IMR-90 (cell line): ENCODE measurements around the gene BIK. TPM values are rescaled to one million over a fixed set of nuclear protein-coding genes. Genes with fewer than 3 reads are reported as not detected.

ENCODE experiments used
- ATAC-seq: fragments of 200-7000 bp; cut with Tn5 transposase; 2 replicates; pipeline ENCODE4 v1.9.1; 2020; ENCODE audit warnings: low read depth, mild to moderate bottlenecking, moderate library complexity
- BruUV-seq: library from RNA; stranded (reverse); fragments of 400-500 nt; replicated peaks from 2 replicates; lab custom pipeline; 2021; lab: Mats Ljungman, UMichigan
- CTCF ChIA-PET: fragments of 300-600 bp; formaldehyde crosslinking; extraction: SDS; loops from one replicate; lab custom pipeline; 2021; ENCODE audit warnings: antibody characterized with exemption; lab: Yijun Ruan, JAX
- POLR2A ChIA-PET: fragments of 300-600 bp; sonication (Branson Sonifier 250); formaldehyde crosslinking; loops from one replicate; lab custom pipeline; 2022; ENCODE audit warnings: antibody characterized with exemption; ENCODE audit not compliant: unreplicated experiment; lab: Charles Lee
- DNase-seq: peaks from one replicate; pipeline ENCODE4 v3.0.0; 2013
- H2AFZ ChIP-seq: replicated peaks from 2 replicates; pipeline ENCODE3; 2013; ENCODE audit warnings: low read length, mild to moderate bottlenecking; ENCODE audit not compliant: poor library complexity
- H2AK5ac ChIP-seq: 2 replicates; pipeline ENCODE4 v1.6.1; 2013; ENCODE audit warnings: low read depth, low read length, inconsistent platforms
- H2AK9ac ChIP-seq: replicated peaks from 2 replicates; pipeline ENCODE3; 2013; ENCODE audit warnings: mild to moderate bottlenecking, low read depth, low read length, moderate library complexity; ENCODE audit not compliant: poor library complexity
- H2BK120ac ChIP-seq: 2 replicates; pipeline ENCODE4 v1.6.1; 2013; ENCODE audit warnings: low read depth, low read length, inconsistent platforms
- H2BK15ac ChIP-seq: 3 replicates; pipeline ENCODE4 v1.6.1; 2013; ENCODE audit warnings: low read depth, low read length, inconsistent platforms
- H2BK20ac ChIP-seq: 2 replicates; pipeline ENCODE4 v1.6.1; 2013; ENCODE audit warnings: low read depth, mild to moderate bottlenecking, inconsistent platforms, low read length, moderate library complexity
- H2BK5ac ChIP-seq: 2 replicates; pipeline ENCODE4 v1.6.1; 2013; ENCODE audit warnings: mild to moderate bottlenecking, low read depth, low read length, inconsistent platforms; ENCODE audit not compliant: poor library complexity, severe bottlenecking
- H3K14ac ChIP-seq: replicated peaks from 2 replicates; pipeline ENCODE4 v1.6.1; 2013; ENCODE audit warnings: low read depth, low read length, inconsistent platforms
- H3K18ac ChIP-seq: 2 replicates; pipeline ENCODE4 v1.6.1; 2013; ENCODE audit warnings: low read depth, low read length, control low read depth
- H3K23ac ChIP-seq: 2 replicates; pipeline ENCODE4 v1.6.1; 2013; ENCODE audit warnings: low read depth, low read length, inconsistent platforms
- H3K27ac ChIP-seq: 2 replicates; pipeline ENCODE4 v1.5.1; 2013; ENCODE audit warnings: mild to moderate bottlenecking, control low read depth, low read length; ENCODE audit not compliant: insufficient read depth
- H3K27me3 ChIP-seq: 2 replicates; pipeline ENCODE4 v1.6.1; 2013; ENCODE audit warnings: low read length; ENCODE audit not compliant: control insufficient read depth, insufficient read depth
- H3K36me3 ChIP-seq: 2 replicates; pipeline ENCODE4 v1.6.1; 2013; ENCODE audit warnings: low read length, mixed read lengths; ENCODE audit not compliant: control insufficient read depth, insufficient read depth
- H3K4ac ChIP-seq: 2 replicates; pipeline ENCODE4 v1.6.1; 2013; ENCODE audit warnings: low read depth, low read length, inconsistent platforms
- H3K4me1 ChIP-seq: 2 replicates; pipeline ENCODE4 v1.6.1; 2013; ENCODE audit warnings: low read length, mixed read lengths; ENCODE audit not compliant: control insufficient read depth, insufficient read depth
- H3K4me2 ChIP-seq: 2 replicates; pipeline ENCODE4 v1.6.1; 2013; ENCODE audit warnings: low read depth, mild to moderate bottlenecking, control low read depth, low read length, moderate library complexity
- H3K4me3 ChIP-seq: 2 replicates; pipeline ENCODE4 v1.5.1; 2013; ENCODE audit warnings: low read depth, mild to moderate bottlenecking, control low read depth, low read length, moderate library complexity; ENCODE audit not compliant: insufficient read depth
- H3K56ac ChIP-seq: 2 replicates; pipeline ENCODE4 v1.6.1; 2013; ENCODE audit warnings: low read length, inconsistent platforms; ENCODE audit not compliant: insufficient read depth; ENCODE audit errors: extremely low read depth
- H3K79me1 ChIP-seq, 2 experiments: 2 replicates each; pipeline ENCODE4 v1.6.1; 2013; ENCODE audit warnings: low read length in 2 of 2, inconsistent platforms in 1 of 2, low read depth in 1 of 2
- H3K9ac ChIP-seq: 2 replicates; pipeline ENCODE4 v1.6.1; 2013; ENCODE audit warnings: low read depth, low read length, control low read depth
- H3K9me1 ChIP-seq: 2 replicates; pipeline ENCODE4 v1.6.1; 2013; ENCODE audit warnings: low read length, inconsistent platforms; ENCODE audit not compliant: insufficient read depth
- H3K9me3 ChIP-seq: 2 replicates; pipeline ENCODE4 v1.6.1; 2013; ENCODE audit warnings: low read length; ENCODE audit not compliant: control insufficient read depth, insufficient read depth
- H4K20me1 ChIP-seq: 2 replicates; pipeline ENCODE4 v1.6.1; 2013; ENCODE audit warnings: low read length, inconsistent platforms; ENCODE audit not compliant: insufficient read depth
- H4K5ac ChIP-seq: 2 replicates; pipeline ENCODE4 v1.6.1; 2013; ENCODE audit warnings: mild to moderate bottlenecking, low read depth, low read length, control low read depth
- H4K8ac ChIP-seq, 2 experiments: 2 replicates each; pipeline ENCODE4 v1.6.1; 2013; ENCODE audit warnings: low read depth in 2 of 2, low read length in 2 of 2, control low read depth in 1 of 2, inconsistent platforms in 1 of 2
- H4K91ac ChIP-seq: 2 replicates; pipeline ENCODE4 v1.6.1; 2013; ENCODE audit warnings: low read depth, low read length, inconsistent platforms; ENCODE audit not compliant: insufficient read depth
- MAFK ChIP-seq: IDR thresholded peaks from 2 replicates; pipeline ENCODE4 v1.6.1; 2012; ENCODE audit warnings: low read depth, low read length, improper control_type of control experiment
- RAD21 ChIP-seq: IDR thresholded peaks from 2 replicates; pipeline ENCODE4 v1.6.1; 2012; ENCODE audit warnings: low read length, improper control_type of control experiment
- SMC3 ChIP-seq: fragments of 150-350 bp; IDR thresholded peaks from 2 replicates; pipeline ENCODE4 v1.6.1; 2016; ENCODE audit warnings: low read depth, mild to moderate bottlenecking, antibody characterized with exemption, low read length, moderate library complexity
- WGBS, 2 experiments: methylation state at CpG; one replicate each; pipeline versions ENCODE4 v1.1.5 to v1.1.7; 2013; ENCODE audit warnings: missing lambda C conversion rate in 2 of 2; ENCODE audit not compliant: insufficient read length in 1 of 2; ENCODE audit errors: extremely low coverage in 2 of 2; 5-methylcytosine and 5-hydroxymethylcytosine counted together
- dilution Hi-C: fragments of 300-500 bp; cut with HindIII; formaldehyde crosslinking; loops from one replicate; pipeline ENCODE4 v1.14.3; 2018; ENCODE audit warnings: low sequenced_read_pairs; ENCODE audit not compliant: unreplicated experiment
- in situ Hi-C: fragments of 300-500 bp; cut with MboI; formaldehyde crosslinking; loops from 3 replicates; pipeline ENCODE4 v1.14.3; 2019; ENCODE audit warnings: low sequenced_read_pairs, inconsistent platforms, mixed read lengths
- intact Hi-C: fragments of 100-400 bp; cut with micrococcal nuclease; formaldehyde crosslinking; loops from 2 replicates; pipeline ENCODE4 v1.10.0; 2022
- polyA plus RNA-seq, 3 experiments: library from polyadenylated mRNA; depleted of rRNA; stranded (reverse); fragments of >200 nt; gene quantifications; 2 replicates each; pipeline ENCODE4 v1.2.3, GENCODE V29; 2012; ENCODE audit warnings: low replicate concordance in 1 of 3
- total RNA-seq: library from RNA; depleted of rRNA; stranded (reverse); fragments of >200 nt; gene quantifications from 2 replicates; pipeline ENCODE4 v1.2.3, GENCODE V29; 2012

The BIK gene
- total and polyA plus RNA-seq, 2 of the 4 experiments (the other 2 are of a cell fraction), result 0.18 TPM; not detected in 1

- no peak overlapping the region for H2AK5ac ChIP-seq
- TF ChIP-seq MAFK (no peak), SMC3 (no peak), RAD21 (no peak)
- H2AK9ac ChIP-seq, result no peak overlapping the region
- peaks cover 4% of the 10 kb centered on the region for H4K20me1 ChIP-seq
- no peaks in the 10 kb centered on the region for H3K27me3 ChIP-seq
- H3K36me3 ChIP-seq, result peaks cover 35% of the 10 kb centered on the region
- no peak overlapping the region for H3K4me2 ChIP-seq
- no peak overlapping the region for H3K4ac ChIP-seq
- intact Hi-C loops, result no loop called here
- H3K79me1 ChIP-seq, result peaks cover 0 to 5% of the 10 kb centered on the region in 2 experiments; a peak in 1 of 4 replicates
- no peak overlapping the region for H3K56ac ChIP-seq
- no peak overlapping the region for H3K23ac ChIP-seq
- no TSS peak for BruUV-seq
- H2BK5ac ChIP-seq, result no peak overlapping the region
- H2BK20ac ChIP-seq, result no peak overlapping the region
- ChIA-PET CTCF (no interaction called here), POLR2A (no interaction called here)
- DNase-seq (no peak), ATAC-seq (no peak)
- no peaks in the 10 kb centered on the region for H3K9me3 ChIP-seq
- H4K5ac ChIP-seq, result no peak overlapping the region
- H3K14ac ChIP-seq, result no peak overlapping the region
- H3K18ac ChIP-seq, result no peak overlapping the region
- H2BK120ac ChIP-seq, result no peak overlapping the region
- in situ Hi-C loops, result no loop called here
- H4K91ac ChIP-seq, result no peak overlapping the region
- no peaks in the 10 kb centered on the region for H3K4me1 ChIP-seq
- no peak overlapping the region for H3K9ac ChIP-seq
- no peak overlapping the region for H3K4me3 ChIP-seq
- dilution Hi-C loops, result no loop called here
- H2AFZ ChIP-seq, result no peak overlapping the region
- H4K8ac ChIP-seq, result no peak overlapping the region
- H3K9me1 ChIP-seq, result peaks cover 4% of the 10 kb centered on the region; the same call in 1 of the 2 replicates
- H2BK15ac ChIP-seq, result no peak overlapping the region
- 86% methylated on average over 8 of the region's 19 CpGs; no CpG with 5 or more reads in 1 of the 2 experiments for WGBS, 2 experiments
- H3K27ac ChIP-seq, result no peak overlapping the region
Observed at GRCh38 chr22:43167001-43167589, 56.5 kb downstream of the BIK start.
